Panc1 (cell line): ENCODE results near the gene IL31RA. TPM values are rescaled to one million over a fixed set of nuclear protein-coding genes. Genes with fewer than 3 reads are reported as not detected.

Experiments
- ATAC-seq: fragments of 200-7000 bp; cut with Tn5 transposase; 2 replicates; pipeline ENCODE4 v1.9.1; 2020; ENCODE audit warnings: mild to moderate bottlenecking, moderate library complexity
- BruUV-seq: library from RNA; stranded (reverse); fragments of 400-500 nt; replicated peaks from 2 replicates; lab custom pipeline; 2021; lab: Mats Ljungman, UMichigan
- CTCF ChIA-PET: fragments of 300-600 bp; sonication (Branson Sonifier 250); formaldehyde crosslinking; loops from one replicate; lab custom pipeline; 2022; ENCODE audit warnings: antibody characterized with exemption; lab: Charles Lee
- POLR2A ChIA-PET: fragments of 300-600 bp; sonication (Branson Sonifier 250); formaldehyde crosslinking; loops from one replicate; lab custom pipeline; 2022; ENCODE audit warnings: antibody characterized with exemption; lab: Charles Lee
- DNase-seq: peaks from one replicate; pipeline ENCODE4 v3.0.0-alpha.2; 2010; ENCODE audit warnings: low read depth, low spot score
- H3K27ac ChIP-seq: 2 replicates; pipeline ENCODE4 v1.5.1; 2011; ENCODE audit warnings: mild to moderate bottlenecking, low read length, inconsistent platforms
- H3K27me3 ChIP-seq: fragments of 200-500 bp; sonication (Bioruptor generic); 2 replicates; pipeline ENCODE4 v1.6.0; 2014; ENCODE audit warnings: low read length, inconsistent platforms; ENCODE audit not compliant: control insufficient read depth, insufficient read depth
- H3K36me3 ChIP-seq: fragments of 200-500 bp; sonication (Bioruptor generic); 2 replicates; pipeline ENCODE4 v1.5.1; 2014; ENCODE audit warnings: inconsistent platforms, mild to moderate bottlenecking, low read length, moderate library complexity; ENCODE audit not compliant: control insufficient read depth, insufficient read depth
- H3K4me1 ChIP-seq: 2 replicates; pipeline ENCODE4 v1.5.1; 2011; ENCODE audit warnings: inconsistent platforms, mild to moderate bottlenecking, low read length, moderate library complexity; ENCODE audit not compliant: control insufficient read depth, insufficient read depth
- H3K4me3 ChIP-seq, 2 experiments: 2 replicates each; pipeline ENCODE4 v1.5.1; 2011 to 2012; ENCODE audit warnings: low read depth in 2 of 2, low read length in 2 of 2, mild to moderate bottlenecking in 2 of 2, inconsistent platforms in 1 of 2, moderate library complexity in 1 of 2
- H3K9me3 ChIP-seq: fragments of 200-500 bp; sonication (Bioruptor generic); 2 replicates; pipeline ENCODE4 v1.5.1; 2014; ENCODE audit warnings: low read depth, mild to moderate bottlenecking, inconsistent platforms, low read length, moderate library complexity; ENCODE audit not compliant: control insufficient read depth, insufficient read depth
- CTCF ChIP-seq: fragments of 450-650 bp; IDR thresholded peaks from 2 replicates; pipeline ENCODE4 v1.5.1; 2017; ENCODE audit warnings: mild to moderate bottlenecking
- POLR2AphosphoS5 ChIP-seq: IDR thresholded peaks from 2 replicates; pipeline ENCODE4 v1.6.1; 2012; ENCODE audit warnings: mild to moderate bottlenecking, low read depth, low read length, moderate library complexity
- REST ChIP-seq, 2 experiments: IDR thresholded peaks; 2 replicates each; pipeline ENCODE4 v1.6.1; 2011 to 2012; ENCODE audit warnings: low read depth in 2 of 2, control low read depth in 1 of 2, low read length in 1 of 2, mild to moderate bottlenecking in 1 of 2, moderate library complexity in 1 of 2; ENCODE audit not compliant: insufficient read depth in 1 of 2
- SIN3A ChIP-seq: IDR thresholded peaks from 2 replicates; pipeline ENCODE4 v1.6.1; 2012; ENCODE audit warnings: low read depth, mild to moderate bottlenecking, low read length, moderate library complexity, borderline replicate concordance; ENCODE audit not compliant: insufficient read depth
- TCF7L2 ChIP-seq: IDR thresholded peaks from 2 replicates; pipeline ENCODE4 v1.6.1; 2011; ENCODE audit warnings: mild to moderate bottlenecking, low read depth, low read length, inconsistent platforms
- in situ Hi-C: cut with HindIII; loops from 2 replicates; pipeline ENCODE4 v1.10.0; 2016; ENCODE audit warnings: low sequenced_read_pairs, low pct_unique_long_range_greater_than_20kb
- intact Hi-C: fragments of 100-400 bp; cut with micrococcal nuclease; formaldehyde crosslinking; loops from one replicate; pipeline ENCODE4 v1.10.0; 2022; ENCODE audit not compliant: unreplicated experiment
- total RNA-seq: library from RNA; stranded (reverse); gene quantifications from one replicate; pipeline ENCODE4 v1.2.1, GENCODE V29; 2021; ENCODE audit not compliant: unreplicated experiment

Gene IL31RA
- total RNA-seq, 1 experiment from 2014 or later = 3.1 TPM

GRCh38 chr5:55960779-55961178 lies 109.6 kb downstream of the IL31RA start:
- H3K27ac ChIP-seq = no peak overlapping the region
- no peaks in the 10 kb centered on the region for H3K27me3 ChIP-seq
- peaks cover 35% of the 10 kb centered on the region for H3K36me3 ChIP-seq
- BruUV-seq = no TSS peak
- intact Hi-C loops (no loop called here), in situ Hi-C loops (no loop called here)
- ChIA-PET CTCF (no interaction called here), POLR2A (no interaction called here)
- no peak overlapping the region for H3K4me3 ChIP-seq
- no peak for ATAC-seq
- H3K4me1 ChIP-seq = no peaks in the 10 kb centered on the region
- DNase-seq = no peak
- TF ChIP-seq REST (IDR thresholded peaks at IDR 0.05; ENCODE audit: insufficient read depth in 1 of 2, low read depth in 2 of 2, low read length in 1 of 2) (no peak), TCF7L2 (no peak), POLR2AphosphoS5 (no peak), SIN3A (no peak), CTCF (no peak)
- no peaks in the 10 kb centered on the region for H3K9me3 ChIP-seq

GRCh38 chr5:55965525-55965924 lies 114.4 kb downstream of the IL31RA start:
- Histone ChIP-seq H3K4me3 (no peak overlapping the region), H3K4me1 (no peaks in the 10 kb centered on the region), H3K9me3 (no peaks in the 10 kb centered on the region), H3K36me3 (peaks cover 21% of the 10 kb centered on the region), H3K27me3 (no peaks in the 10 kb centered on the region), H3K27ac (no peak overlapping the region)
- CTCF ChIA-PET = no interaction called here
- POLR2A ChIA-PET = no interaction called here
- TF ChIP-seq SIN3A = no peak
- no peak for TF ChIP-seq TCF7L2
- no peak for TF ChIP-seq REST (IDR thresholded peaks at IDR 0.05; ENCODE audit: insufficient read depth in 1 of 2, low read depth in 2 of 2, low read length in 1 of 2)
- no peak for TF ChIP-seq POLR2AphosphoS5
- TF ChIP-seq CTCF = no peak
- no TSS peak for BruUV-seq
- intact Hi-C loops = no loop called here
- ATAC-seq (no peak), DNase-seq (no peak)
- in situ Hi-C loops = no loop called here
